A549 (cell line): Measurements from ENCODE around the gene ANKRD39. TPM values are rescaled to one million over a fixed set of nuclear protein-coding genes. Genes with fewer than 3 reads are reported as not detected.
A peak's percentile ranks its signal among the peaks of the same experiment; 100 is the strongest.

Experiments
- ATAC-seq, 2 experiments: fragments of 200-7000 bp in 1 of 2; fragments of >200 bp in 1 of 2; cut with Nextera tagmentation in 1 of 2; cut with Tn5 transposase in 1 of 2; 3 replicates each; pipeline versions ENCODE4 v1.8.0 to v1.9.1; 2018 to 2020; ENCODE audit warnings: mild to moderate bottlenecking in 1 of 2, moderate library complexity in 1 of 2
- CTCF ChIA-PET: fragments of 300-600 bp; sonication (Branson Sonifier 250); formaldehyde crosslinking; extraction: SDS; loops from one replicate; lab custom pipeline; 2021; ENCODE audit warnings: antibody characterized with exemption, inconsistent platforms; lab: Yijun Ruan, JAX
- POLR2A ChIA-PET: fragments of 350-600 bp; formaldehyde crosslinking; extraction: SDS; loops from one replicate; lab custom pipeline; 2021; ENCODE audit warnings: antibody characterized with exemption, inconsistent platforms; lab: Yijun Ruan, JAX
- DNase-seq, 2 experiments: peaks; one replicate each; pipeline versions ENCODE4 v3.0.0 to v3.0.0-alpha.2; 2011 to 2016; ENCODE audit warnings: low read depth in 1 of 2, low spot score in 1 of 2
- FAIRE-seq: peaks from 2 replicates; lab custom pipeline; 2011; peaks lifted over from hg19 to GRCh38; lab: Jason Lieb, UNC
- H3K27ac ChIP-seq, 2 experiments: fragments of >200 bp; sonication (Bioruptor Twin); formaldehyde crosslinking; 3 replicates each; pipeline ENCODE4 v1.5.1; 2016 to 2017
- H3K4me1 ChIP-seq: fragments of >200 bp; sonication (Bioruptor Twin); formaldehyde crosslinking; 3 replicates; pipeline ENCODE4 v1.6.1; 2016
- H3K4me2 ChIP-seq: fragments of >200 bp; sonication (Bioruptor Twin); formaldehyde crosslinking; 3 replicates; pipeline ENCODE4 v1.6.1; 2016
- H3K4me3 ChIP-seq: fragments of >200 bp; sonication (Bioruptor Twin); formaldehyde crosslinking; 3 replicates; pipeline ENCODE4 v1.5.1; 2016
- H3K9me3 ChIP-seq: fragments of >200 bp; sonication (Bioruptor Twin); formaldehyde crosslinking; 3 replicates; pipeline ENCODE4 v1.6.1; 2016
- CEBPB ChIP-seq, 2 experiments: fragments of >200 bp in 1 of 2; sonication (Bioruptor Twin) in 1 of 2; formaldehyde crosslinking in 1 of 2; IDR thresholded peaks; 2 replicates each; pipeline ENCODE4 v1.6.1; 2012 to 2016
- EHMT2 ChIP-seq: fragments of 200-600 bp; sonication (generic); IDR thresholded peaks from 2 replicates; pipeline ENCODE4 v1.6.1; 2016; ENCODE audit warnings: antibody characterized with exemption, low read depth, mild to moderate bottlenecking, moderate library complexity
- HEYL ChIP-seq: fragments of 250-450 bp; sonication (Bioruptor Pico); IDR thresholded peaks from 2 replicates; pipeline ENCODE4 v1.8.0; 2021; ENCODE audit warnings: mild to moderate bottlenecking, moderate library complexity
- JUN ChIP-seq, 2 experiments: fragments of >200 bp; sonication (Bioruptor Twin); formaldehyde crosslinking; IDR thresholded peaks; 2 replicates in 1 of 2; 3 replicates in 1 of 2; pipeline ENCODE4 v1.6.1; 2016 to 2017
- KDM1A ChIP-seq: fragments of 200-600 bp; sonication (generic); IDR thresholded peaks from 2 replicates; pipeline ENCODE4 v1.6.1; 2016; ENCODE audit warnings: low read depth, mild to moderate bottlenecking
- KDM5A ChIP-seq: fragments of 200-600 bp; sonication (generic); IDR thresholded peaks from 2 replicates; pipeline ENCODE4 v1.6.1; 2016; ENCODE audit warnings: antibody characterized with exemption, mild to moderate bottlenecking
- MAZ ChIP-seq: fragments of 150-350 bp; IDR thresholded peaks from 2 replicates; pipeline ENCODE4 v1.6.1; 2014; ENCODE audit warnings: antibody characterized with exemption, low read depth, low read length, borderline replicate concordance
- NFE2L2 ChIP-seq: fragments of 150-350 bp; conservative IDR thresholded peaks from 2 replicates; pipeline ENCODE4 v1.6.1; 2014; ENCODE audit warnings: low read length
- PHF8 ChIP-seq: fragments of 200-600 bp; sonication (generic); IDR thresholded peaks from 2 replicates; pipeline ENCODE4 v1.6.1; 2016; ENCODE audit warnings: low read depth, mild to moderate bottlenecking, antibody characterized with exemption, moderate library complexity, borderline replicate concordance
- POLR2A ChIP-seq: IDR thresholded peaks from 2 replicates; pipeline ENCODE4 v1.6.1; 2012; ENCODE audit warnings: mild to moderate bottlenecking, low read length
- POLR2AphosphoS2 ChIP-seq: conservative IDR thresholded peaks from 2 replicates; pipeline ENCODE4 v1.6.1; 2012; ENCODE audit warnings: low read length, improper control_type of control experiment, inconsistent platforms
- RAD21 ChIP-seq, 2 experiments: fragments of >200 bp in 1 of 2; sonication (Bioruptor Twin) in 1 of 2; formaldehyde crosslinking in 1 of 2; IDR thresholded peaks in 1 of 2; conservative IDR thresholded peaks in 1 of 2; 2 replicates in 1 of 2; 3 replicates in 1 of 2; pipeline ENCODE4 v1.6.1; 2012 to 2018; ENCODE audit warnings: inconsistent platforms in 1 of 2
- RARB ChIP-seq: fragments of 250-450 bp; sonication (Bioruptor Pico); IDR thresholded peaks from 2 replicates; pipeline ENCODE4 v1.8.0; 2021; ENCODE audit warnings: mild to moderate bottlenecking, moderate library complexity
- RFX5 ChIP-seq: fragments of 450-650 bp; IDR thresholded peaks from 2 replicates; pipeline ENCODE4 v1.7.1; 2014; ENCODE audit warnings: antibody characterized with exemption, mild to moderate bottlenecking, moderate library complexity
- RNF2 ChIP-seq: fragments of 200-600 bp; sonication (generic); IDR thresholded peaks from 2 replicates; pipeline ENCODE4 v1.6.1; 2016; ENCODE audit warnings: low read depth, mild to moderate bottlenecking, antibody characterized with exemption, moderate library complexity, borderline replicate concordance
- SMC3 ChIP-seq: fragments of >200 bp; sonication (Bioruptor Twin); formaldehyde crosslinking; IDR thresholded peaks from 3 replicates; pipeline ENCODE4 v1.6.1; 2018; ENCODE audit warnings: inconsistent platforms
- SREBF2 ChIP-seq: fragments of 450-650 bp; IDR thresholded peaks from 2 replicates; pipeline ENCODE4 v1.6.1; 2014; ENCODE audit warnings: mild to moderate bottlenecking, moderate library complexity
- ZC3H11A ChIP-seq: fragments of 450-650 bp; IDR thresholded peaks from 2 replicates; pipeline ENCODE4 v1.6.1; 2014; ENCODE audit warnings: antibody characterized with exemption, mild to moderate bottlenecking
- WGBS: methylation state at CpG from one replicate; pipeline ENCODE4 v1.1.6; 2017; ENCODE audit errors: missing lambda C conversion rate; 5-methylcytosine and 5-hydroxymethylcytosine counted together
- polyA minus RNA-seq: library from RNA; depleted of rRNA, polyadenylated mRNA; stranded (reverse); fragments of >200 nt; gene quantifications from 2 replicates; pipeline ENCODE4 v1.2.3, GENCODE V29; 2011; rRNA and poly(A)+ RNA removed
- polyA plus RNA-seq, 4 experiments: library from polyadenylated mRNA; depleted of rRNA in 3 of 4; stranded (reverse); fragments of >200 nt; fragmentation: RNase III in 1 of 4; extraction: RNeasy Plus Mini Kit Qiagen cat#74134 plus additional on column Dnase treatment in 1 of 4; gene quantifications; 2 replicates in 3 of 4; 3 replicates in 1 of 4; pipeline ENCODE4 v1.2.3, GENCODE V29; 2011 to 2017
- TF ChIP-seq, protein P1 (sequence below): IDR thresholded peaks from 2 replicates; pipeline ENCODE4 v1.6.1; 2012
- TF ChIP-seq, protein P2 (sequence below): fragments of >200 bp; sonication (Bioruptor Twin); formaldehyde crosslinking; IDR thresholded peaks from 3 replicates; pipeline ENCODE4 v1.6.1; 2016
- TF ChIP-seq, protein P3 (sequence below): IDR thresholded peaks from 2 replicates; pipeline ENCODE4 v1.6.1; 2012
- TF ChIP-seq, protein P4 (sequence below): fragments of >200 bp; sonication (Bioruptor Twin); formaldehyde crosslinking; IDR thresholded peaks from 3 replicates; pipeline ENCODE4 v1.5.1; 2016
- TF ChIP-seq, protein P5 (sequence below): fragments of 200-600 bp; sonication (generic); IDR thresholded peaks from 2 replicates; pipeline ENCODE4 v1.6.1; 2016; ENCODE audit warnings: antibody characterized with exemption, mild to moderate bottlenecking, moderate library complexity
- TF ChIP-seq, protein P6 (sequence below): fragments of >200 bp; sonication (Bioruptor Twin); formaldehyde crosslinking; IDR thresholded peaks from 2 replicates; pipeline ENCODE4 v1.6.1; 2016

Gene ANKRD39, protein sequence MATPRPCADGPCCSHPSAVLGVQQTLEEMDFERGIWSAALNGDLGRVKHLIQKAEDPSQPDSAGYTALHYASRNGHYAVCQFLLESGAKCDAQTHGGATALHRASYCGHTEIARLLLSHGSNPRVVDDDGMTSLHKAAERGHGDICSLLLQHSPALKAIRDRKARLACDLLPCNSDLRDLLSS
- polyA plus RNA-seq (2011; rRNA removed) (6.3 and 6.4 TPM in 2 replicates), polyA plus RNA-seq (2017; fragmentation: RNase III; extraction: RNeasy Plus Mini Kit Qiagen cat#74134 plus additional on column Dnase treatment) (16.4 to 16.5 TPM (median 16.5 TPM) in 3 replicates), polyA minus RNA-seq (4.3 and 6.2 TPM in 2 replicates)
- polyA plus RNA-seq (2012; cell fraction: cytosol; rRNA removed), result 20.8 and 24.3 TPM in 2 replicates
- polyA plus RNA-seq (2012; cell fraction: nucleus; rRNA removed), result 27.9 and 33.4 TPM in 2 replicates

DNA sequence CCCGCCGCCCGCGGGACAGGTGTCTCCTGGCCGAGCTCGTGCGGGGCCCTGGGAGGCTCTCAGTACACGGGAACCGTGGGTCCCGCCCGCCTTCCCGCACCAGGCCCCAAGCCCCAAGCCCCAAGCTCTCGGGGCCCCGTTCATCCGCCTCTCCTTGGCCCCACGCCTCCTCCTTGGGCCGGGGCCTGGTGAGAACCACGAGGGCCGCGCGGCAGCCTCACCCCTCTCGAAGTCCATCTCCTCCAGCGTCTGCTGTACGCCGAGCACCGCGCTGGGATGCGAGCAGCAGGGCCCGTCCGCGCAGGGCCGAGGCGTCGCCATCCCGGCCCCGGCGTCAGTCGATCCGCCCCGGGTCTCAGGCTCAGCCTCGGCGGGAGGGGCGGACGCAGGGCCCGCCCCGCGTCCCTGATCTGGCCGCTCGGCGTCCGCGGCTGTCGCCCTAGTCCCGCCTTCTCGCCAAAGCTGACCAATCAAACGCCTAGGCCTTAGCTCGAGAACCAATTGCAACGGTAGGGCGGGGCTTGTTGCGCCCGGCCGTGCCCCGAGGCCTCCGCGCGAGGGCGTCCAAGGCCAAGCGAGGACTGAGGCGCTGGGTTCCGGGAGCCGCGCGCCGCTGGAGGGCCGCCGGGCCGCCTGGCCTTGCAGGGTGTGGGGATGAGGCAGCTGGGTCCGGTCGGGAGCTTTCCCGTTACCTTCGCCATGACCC, at the start of gene ANKRD39:
ANKRD39 (minus strand) TSS at position 350 of the 706 bp plus-strand sequence; CDS start at position 321, 29 bp downstream.
- H3K4me3 ChIP-seq, result peak within 1 kb of the TSS; percentile 63
- H3K9me3 ChIP-seq, result no peaks in the 10 kb centered on the region
- CTCF ChIA-PET, result interaction anchor here (0.5 to 5.6 kb wide), 57 partner anchors 9 to 318 kb away, joined by 3 to 123 read pairs (median 4); partner anchors contain the start of genes ANKRD23 and ANKRD36
- FAIRE-seq (no peak), ATAC-seq (peak; percentile 91 to 93), DNase-seq (peak; percentile 87 to 98)
- WGBS, result 0% methylated on average over 15 of the region's 81 CpGs
- H3K4me2 ChIP-seq, result peak within 1 kb of the TSS; percentile 90
- TF ChIP-seq, protein P1, sequence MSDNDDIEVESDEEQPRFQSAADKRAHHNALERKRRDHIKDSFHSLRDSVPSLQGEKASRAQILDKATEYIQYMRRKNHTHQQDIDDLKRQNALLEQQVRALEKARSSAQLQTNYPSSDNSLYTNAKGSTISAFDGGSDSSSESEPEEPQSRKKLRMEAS, result peak; percentile 52
- TF ChIP-seq SMC3, result peak; percentile 88
- peak; percentile 99 for TF ChIP-seq POLR2A
- TF ChIP-seq, protein P2, sequence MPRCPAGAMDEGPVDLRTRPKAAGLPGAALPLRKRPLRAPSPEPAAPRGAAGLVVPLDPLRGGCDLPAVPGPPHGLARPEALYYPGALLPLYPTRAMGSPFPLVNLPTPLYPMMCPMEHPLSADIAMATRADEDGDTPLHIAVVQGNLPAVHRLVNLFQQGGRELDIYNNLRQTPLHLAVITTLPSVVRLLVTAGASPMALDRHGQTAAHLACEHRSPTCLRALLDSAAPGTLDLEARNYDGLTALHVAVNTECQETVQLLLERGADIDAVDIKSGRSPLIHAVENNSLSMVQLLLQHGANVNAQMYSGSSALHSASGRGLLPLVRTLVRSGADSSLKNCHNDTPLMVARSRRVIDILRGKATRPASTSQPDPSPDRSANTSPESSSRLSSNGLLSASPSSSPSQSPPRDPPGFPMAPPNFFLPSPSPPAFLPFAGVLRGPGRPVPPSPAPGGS, result 0 out of 3 replicates have a peak, but pooled peaks have one; percentile 58
- TF ChIP-seq, protein P3, sequence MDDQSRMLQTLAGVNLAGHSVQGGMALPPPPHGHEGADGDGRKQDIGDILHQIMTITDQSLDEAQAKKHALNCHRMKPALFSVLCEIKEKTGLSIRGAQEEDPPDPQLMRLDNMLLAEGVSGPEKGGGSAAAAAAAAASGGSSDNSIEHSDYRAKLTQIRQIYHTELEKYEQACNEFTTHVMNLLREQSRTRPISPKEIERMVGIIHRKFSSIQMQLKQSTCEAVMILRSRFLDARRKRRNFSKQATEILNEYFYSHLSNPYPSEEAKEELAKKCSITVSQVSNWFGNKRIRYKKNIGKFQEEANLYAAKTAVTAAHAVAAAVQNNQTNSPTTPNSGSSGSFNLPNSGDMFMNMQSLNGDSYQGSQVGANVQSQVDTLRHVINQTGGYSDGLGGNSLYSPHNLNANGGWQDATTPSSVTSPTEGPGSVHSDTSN, result 0 out of 2 replicates have a peak, but pooled peaks have one; percentile 41
- TF ChIP-seq, protein P4, sequence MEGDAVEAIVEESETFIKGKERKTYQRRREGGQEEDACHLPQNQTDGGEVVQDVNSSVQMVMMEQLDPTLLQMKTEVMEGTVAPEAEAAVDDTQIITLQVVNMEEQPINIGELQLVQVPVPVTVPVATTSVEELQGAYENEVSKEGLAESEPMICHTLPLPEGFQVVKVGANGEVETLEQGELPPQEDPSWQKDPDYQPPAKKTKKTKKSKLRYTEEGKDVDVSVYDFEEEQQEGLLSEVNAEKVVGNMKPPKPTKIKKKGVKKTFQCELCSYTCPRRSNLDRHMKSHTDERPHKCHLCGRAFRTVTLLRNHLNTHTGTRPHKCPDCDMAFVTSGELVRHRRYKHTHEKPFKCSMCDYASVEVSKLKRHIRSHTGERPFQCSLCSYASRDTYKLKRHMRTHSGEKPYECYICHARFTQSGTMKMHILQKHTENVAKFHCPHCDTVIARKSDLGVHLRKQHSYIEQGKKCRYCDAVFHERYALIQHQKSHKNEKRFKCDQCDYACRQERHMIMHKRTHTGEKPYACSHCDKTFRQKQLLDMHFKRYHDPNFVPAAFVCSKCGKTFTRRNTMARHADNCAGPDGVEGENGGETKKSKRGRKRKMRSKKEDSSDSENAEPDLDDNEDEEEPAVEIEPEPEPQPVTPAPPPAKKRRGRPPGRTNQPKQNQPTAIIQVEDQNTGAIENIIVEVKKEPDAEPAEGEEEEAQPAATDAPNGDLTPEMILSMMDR, result peak; percentile 80
- TF ChIP-seq JUN (IDR thresholded peaks at IDR 0.05), result peak; percentile 29 to 39; a peak in 1 of 5 replicates
- no peak for TF ChIP-seq ZC3H11A
- TF ChIP-seq RAD21 (conservative IDR thresholded peaks at IDR 0.05 in 1 of 2, IDR thresholded peaks at IDR 0.05 in 1 of 2), result peak; percentile 75 to 93
- peak; percentile 94 for TF ChIP-seq PHF8
- TF ChIP-seq, protein P5, sequence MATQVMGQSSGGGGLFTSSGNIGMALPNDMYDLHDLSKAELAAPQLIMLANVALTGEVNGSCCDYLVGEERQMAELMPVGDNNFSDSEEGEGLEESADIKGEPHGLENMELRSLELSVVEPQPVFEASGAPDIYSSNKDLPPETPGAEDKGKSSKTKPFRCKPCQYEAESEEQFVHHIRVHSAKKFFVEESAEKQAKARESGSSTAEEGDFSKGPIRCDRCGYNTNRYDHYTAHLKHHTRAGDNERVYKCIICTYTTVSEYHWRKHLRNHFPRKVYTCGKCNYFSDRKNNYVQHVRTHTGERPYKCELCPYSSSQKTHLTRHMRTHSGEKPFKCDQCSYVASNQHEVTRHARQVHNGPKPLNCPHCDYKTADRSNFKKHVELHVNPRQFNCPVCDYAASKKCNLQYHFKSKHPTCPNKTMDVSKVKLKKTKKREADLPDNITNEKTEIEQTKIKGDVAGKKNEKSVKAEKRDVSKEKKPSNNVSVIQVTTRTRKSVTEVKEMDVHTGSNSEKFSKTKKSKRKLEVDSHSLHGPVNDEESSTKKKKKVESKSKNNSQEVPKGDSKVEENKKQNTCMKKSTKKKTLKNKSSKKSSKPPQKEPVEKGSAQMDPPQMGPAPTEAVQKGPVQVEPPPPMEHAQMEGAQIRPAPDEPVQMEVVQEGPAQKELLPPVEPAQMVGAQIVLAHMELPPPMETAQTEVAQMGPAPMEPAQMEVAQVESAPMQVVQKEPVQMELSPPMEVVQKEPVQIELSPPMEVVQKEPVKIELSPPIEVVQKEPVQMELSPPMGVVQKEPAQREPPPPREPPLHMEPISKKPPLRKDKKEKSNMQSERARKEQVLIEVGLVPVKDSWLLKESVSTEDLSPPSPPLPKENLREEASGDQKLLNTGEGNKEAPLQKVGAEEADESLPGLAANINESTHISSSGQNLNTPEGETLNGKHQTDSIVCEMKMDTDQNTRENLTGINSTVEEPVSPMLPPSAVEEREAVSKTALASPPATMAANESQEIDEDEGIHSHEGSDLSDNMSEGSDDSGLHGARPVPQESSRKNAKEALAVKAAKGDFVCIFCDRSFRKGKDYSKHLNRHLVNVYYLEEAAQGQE, result peak; percentile 30; the same call in 1 of the 2 replicates
- no peak for TF ChIP-seq RNF2
- no peak for TF ChIP-seq KDM5A
- TF ChIP-seq, all 56 proteins: peak for 10
- POLR2A ChIA-PET, result interaction anchor here (0.8 to 2.5 kb wide), 11 partner anchors 8 to 308 kb away, joined by 3 to 30 read pairs (median 4); partner anchors contain the start of genes ANKRD36, CNNM3 and KANSL3
- peaks cover 35% of the 10 kb centered on the region for H3K4me1 ChIP-seq
- H3K27ac ChIP-seq, result peak within 1 kb of the TSS; percentile 82 to 97

DNA sequence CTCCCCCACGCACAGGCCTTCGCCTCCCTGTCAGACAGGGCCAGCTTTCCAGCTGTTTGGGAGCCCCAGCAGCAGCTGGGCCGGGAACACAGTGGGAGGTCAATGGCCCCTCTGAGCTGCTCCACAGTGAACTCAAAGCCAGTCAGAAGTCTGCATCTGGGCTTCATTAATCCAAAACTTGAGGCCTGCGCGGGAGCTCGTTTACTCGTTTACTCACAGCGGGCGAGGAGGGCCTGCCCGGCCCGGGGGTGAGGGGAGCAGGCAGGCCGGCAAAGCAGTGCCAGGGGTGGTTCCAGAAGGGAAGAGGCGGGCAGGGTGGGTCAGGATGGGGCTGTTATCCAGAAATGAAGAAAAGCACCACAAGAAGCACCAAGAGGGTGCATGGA, 48.9 kb upstream of the ANKRD39 start:
- 98% methylated on average over 8 of the region's 13 CpGs for WGBS
- no peak overlapping the region for H3K4me2 ChIP-seq
- H3K27ac ChIP-seq, result no peak overlapping the region
- no peak overlapping the region for H3K4me3 ChIP-seq
- ATAC-seq (no peak), FAIRE-seq (no peak), DNase-seq (no peak)
- H3K9me3 ChIP-seq, result no peaks in the 10 kb centered on the region
- CTCF ChIA-PET, result interaction anchor here (1.1 kb wide), 1 partner anchor 25 kb away, joined by 3 read pairs; no protein-coding TSS in a partner anchor
- H3K4me1 ChIP-seq, result no peaks in the 10 kb centered on the region
- POLR2A ChIA-PET, result no interaction called here
- no peak for TF ChIP-seq RARB (CRISPR knock-in tag)
- TF ChIP-seq JUN (IDR thresholded peaks at IDR 0.05), result no peak
- TF ChIP-seq HEYL (CRISPR knock-in tag), result no peak
- no peak for TF ChIP-seq CEBPB (IDR thresholded peaks at IDR 0.05)
- no peak for TF ChIP-seq NFE2L2
- no peak for TF ChIP-seq POLR2A
- TF ChIP-seq SREBF2, result no peak
- no peak for TF ChIP-seq POLR2AphosphoS2
- TF ChIP-seq EHMT2, result no peak
- TF ChIP-seq, protein P6, sequence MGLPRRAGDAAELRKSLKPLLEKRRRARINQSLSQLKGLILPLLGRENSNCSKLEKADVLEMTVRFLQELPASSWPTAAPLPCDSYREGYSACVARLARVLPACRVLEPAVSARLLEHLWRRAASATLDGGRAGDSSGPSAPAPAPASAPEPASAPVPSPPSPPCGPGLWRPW, result no peak
- TF ChIP-seq KDM1A, result no peak
- TF ChIP-seq, protein P2, result no peak
- TF ChIP-seq RAD21 (conservative IDR thresholded peaks at IDR 0.05 in 1 of 2, IDR thresholded peaks at IDR 0.05 in 1 of 2), result no peak
- no peak for TF ChIP-seq RFX5
- TF ChIP-seq MAZ, result no peak
